NT2/D1 (cell line): ENCODE data around the gene CDH4.

Experiments
- SUZ12 ChIP-seq: IDR thresholded peaks from 2 replicates; pipeline ENCODE4 v1.6.1; 2011; ENCODE audit not compliant: insufficient read length, insufficient read depth; ENCODE audit errors: extremely low read depth
- YY1 ChIP-seq: IDR thresholded peaks from 2 replicates; pipeline ENCODE4 v1.6.1; 2011; ENCODE audit not compliant: insufficient read length, insufficient read depth
- ZNF274 ChIP-seq: IDR thresholded peaks from 2 replicates; pipeline ENCODE4 v1.6.1; 2011; ENCODE audit warnings: mild to moderate bottlenecking, low read depth, low read length

DNA sequence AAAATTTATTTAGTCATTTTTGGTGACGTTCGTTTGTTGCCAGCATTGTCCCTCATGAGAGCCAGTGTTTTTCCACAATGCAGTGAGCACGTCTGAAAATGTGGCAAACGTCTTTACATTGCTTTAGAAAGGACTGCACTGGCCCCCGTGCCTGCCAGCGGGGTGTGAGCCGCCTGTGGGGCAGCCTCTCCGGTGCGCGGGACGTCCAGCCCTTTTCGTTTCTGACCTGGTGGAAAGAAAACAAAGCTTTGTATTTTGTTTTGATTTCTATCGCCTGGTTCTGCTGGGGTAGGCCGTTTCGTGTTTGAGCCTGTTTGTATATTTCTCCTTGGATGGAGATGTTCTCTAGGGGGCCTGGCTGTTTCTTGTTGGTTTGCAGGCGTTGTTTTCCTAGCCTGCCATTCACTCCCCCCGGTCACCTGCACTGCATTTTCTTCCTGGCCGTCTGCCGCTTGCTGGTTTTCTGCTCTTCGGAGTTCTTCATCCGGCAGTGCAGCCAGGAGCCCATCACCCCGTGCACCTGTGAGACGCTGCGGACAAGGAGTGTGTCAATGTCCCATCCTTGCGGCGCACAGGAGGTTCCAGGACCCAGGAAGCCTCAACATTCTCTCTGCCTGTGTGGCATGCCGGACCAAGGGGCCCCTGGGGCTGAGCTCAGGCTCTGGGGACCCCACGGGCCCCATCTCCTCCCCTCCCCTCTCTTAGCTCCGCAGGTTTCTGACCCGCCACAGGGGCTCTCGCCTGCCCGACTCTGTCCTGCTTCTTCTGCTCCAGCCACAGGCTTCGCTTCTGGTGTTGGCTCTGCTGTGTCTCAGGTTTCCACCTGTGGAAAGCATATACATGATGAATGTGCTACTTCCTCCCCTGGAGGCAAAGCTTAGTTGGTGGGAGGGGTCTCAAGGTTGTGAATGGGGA lies 100.5 kb downstream of the CDH4 start:
- no peak for TF ChIP-seq SUZ12
- TF ChIP-seq ZNF274, result no peak
- TF ChIP-seq YY1, result no peak
